GM12878 (cell line): ENCODE measurements around the gene DPF3.

Experiments used
- CEBPB ChIP-seq, 2 experiments: fragments of 150-350 bp in 1 of 2; IDR thresholded peaks; 2 replicates each; pipeline ENCODE4 v1.6.1; 2012 to 2014; ENCODE audit warnings: low read depth in 2 of 2, low read length in 2 of 2, borderline replicate concordance in 1 of 2, inconsistent platforms in 1 of 2
- CHD1 ChIP-seq: IDR thresholded peaks from 2 replicates; pipeline ENCODE4 v1.6.1; 2012; ENCODE audit warnings: low read depth, low read length, improper control_type of control experiment
- CTCF ChIP-seq, 3 experiments: IDR thresholded peaks in 2 of 3; conservative IDR thresholded peaks in 1 of 3; 2 replicates each; pipeline ENCODE4 v1.5.1; 2011; ENCODE audit warnings: low read depth in 3 of 3, low read length in 3 of 3, mild to moderate bottlenecking in 3 of 3, control low read depth in 2 of 3, moderate library complexity in 2 of 3, inconsistent platforms in 1 of 3, mixed read lengths in 1 of 3; ENCODE audit not compliant: control insufficient read depth in 2 of 3, insufficient read depth in 1 of 3; ENCODE audit errors: extremely low read depth in 1 of 3
- ESRRA ChIP-seq: IDR thresholded peaks from 2 replicates; pipeline ENCODE4 v1.6.1; 2012; ENCODE audit warnings: mild to moderate bottlenecking, low read length, improper control_type of control experiment
- EZH2 ChIP-seq: IDR thresholded peaks from 2 replicates; pipeline ENCODE4 v1.6.1; 2012; ENCODE audit warnings: low read depth, mild to moderate bottlenecking, control low read depth, inconsistent platforms, low read length, borderline replicate concordance; ENCODE audit not compliant: control insufficient read depth
- FOS ChIP-seq: IDR thresholded peaks from 3 replicates; pipeline ENCODE4 v1.6.1; 2011; ENCODE audit warnings: borderline replicate concordance; ENCODE audit not compliant: insufficient read length; ENCODE audit errors: extremely low read depth
- JUND ChIP-seq: IDR thresholded peaks from 2 replicates; pipeline ENCODE4 v1.6.1; 2012; ENCODE audit warnings: low read depth, mild to moderate bottlenecking, low read length, improper control_type of control experiment, moderate library complexity
- NFYA ChIP-seq: IDR thresholded peaks from 2 replicates; pipeline ENCODE4 v1.6.1; 2011; ENCODE audit warnings: low read depth, mild to moderate bottlenecking, low read length, improper control_type of control experiment, borderline replicate concordance
- PAX5 ChIP-seq: IDR thresholded peaks from 2 replicates; pipeline ENCODE4 v1.6.1; 2011; ENCODE audit warnings: low read depth, low read length, borderline replicate concordance
- POLR2A ChIP-seq: IDR thresholded peaks from 2 replicates; pipeline ENCODE4 v1.6.1; 2011; ENCODE audit warnings: low read depth, mild to moderate bottlenecking, low read length
- SPI1 ChIP-seq: IDR thresholded peaks from 2 replicates; pipeline ENCODE4 v1.6.1; 2011; ENCODE audit warnings: low read depth, mild to moderate bottlenecking, low read length, moderate library complexity, borderline replicate concordance; ENCODE audit not compliant: insufficient read depth
- TF ChIP-seq, protein P1 (sequence below): IDR thresholded peaks from 2 replicates; pipeline ENCODE4 v1.6.1; 2012; ENCODE audit warnings: low read depth, low read length, improper control_type of control experiment

- TF ChIP-seq EZH2 (no peak), CEBPB (IDR thresholded peaks at IDR 0.05; ENCODE audit: borderline replicate concordance in 1 of 2, low read depth in 2 of 2, low read length in 2 of 2) (no peak), FOS (no peak), NFYA (no peak), ESRRA (no peak), CHD1 (no peak), POLR2A (no peak), SPI1 (no peak), CTCF (IDR thresholded peaks at IDR 0.05 in 2 of 3, conservative IDR thresholded peaks at IDR 0.05 in 1 of 3; ENCODE audit: control insufficient read depth in 2 of 3, extremely low read depth in 1 of 3, insufficient read depth in 1 of 3, low read depth in 3 of 3, low read length in 3 of 3) (no peak), JUND (no peak), PAX5 (no peak)
- TF ChIP-seq, protein P1, sequence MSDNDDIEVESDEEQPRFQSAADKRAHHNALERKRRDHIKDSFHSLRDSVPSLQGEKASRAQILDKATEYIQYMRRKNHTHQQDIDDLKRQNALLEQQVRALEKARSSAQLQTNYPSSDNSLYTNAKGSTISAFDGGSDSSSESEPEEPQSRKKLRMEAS = no peak
Observed at GRCh38 chr14:72894323-72894622, 372 bp upstream of the DPF3 start.
